Astrocyte of the spinal cord (primary cell): Measurements from ENCODE around the gene KCNK4.
A peak's percentile ranks its signal among the peaks of the same experiment; 100 is the strongest.
"Not testable (repeated sequence)": the region's sequence is repeated elsewhere in the genome, so short reads cannot be mapped to it uniquely, and the experiment has no call there.

Experiments used
- DNase-seq: peaks from one replicate; pipeline ENCODE4 v3.0.0; 2011; ENCODE audit warnings: low read depth, low spot score
- H3K4me3 ChIP-seq: 2 replicates; pipeline ENCODE4 v1.5.1; 2011; ENCODE audit warnings: low read depth, mild to moderate bottlenecking, low read length, moderate library complexity
- CTCF ChIP-seq: IDR thresholded peaks from 2 replicates; pipeline ENCODE4 v1.5.1; 2012; ENCODE audit warnings: low read depth, mild to moderate bottlenecking, low read length, inconsistent platforms
- in situ Hi-C: cut with HindIII; loops from 2 replicates; pipeline ENCODE4 v1.10.0; 2017; ENCODE audit warnings: low sequenced_read_pairs

Gene KCNK4

GRCh38 chr11:64245797-64246620 is 45.1 kb upstream of the KCNK4 start:
- TF ChIP-seq CTCF = no peak
- in situ Hi-C loops = no loop called here
- DNase-seq = peak; percentile 82
- H3K4me3 ChIP-seq = peak overlapping the region; percentile 67

- in situ Hi-C loops, DNase-seq: not testable (repeated sequence)
- H3K4me3 ChIP-seq = peak overlapping the region; percentile 67
These were observed 44.6 kb upstream of the KCNK4 start for GRCh38 chr11:64246621-64246870.

GRCh38 chr11:64246871-64247728 is 44.0 kb upstream of the KCNK4 start, which contains the start of gene PPP1R14B:
TSS of gene PPP1R14B (minus strand) at chr11:64246943. CDS start at chr11:64246673, 270 bp downstream.
- H3K4me3 ChIP-seq = peak within 1 kb of the TSS; percentile 67
- no peak for TF ChIP-seq CTCF
- peak; percentile 92 for DNase-seq
- in situ Hi-C loops = no loop called here

- no peak for DNase-seq
- no peak for TF ChIP-seq CTCF
- in situ Hi-C loops = no loop called here
- peak overlapping the region; percentile 31 for H3K4me3 ChIP-seq
These were observed 43.2 kb upstream of the KCNK4 start for GRCh38 chr11:64247729-64248531.

DNA sequence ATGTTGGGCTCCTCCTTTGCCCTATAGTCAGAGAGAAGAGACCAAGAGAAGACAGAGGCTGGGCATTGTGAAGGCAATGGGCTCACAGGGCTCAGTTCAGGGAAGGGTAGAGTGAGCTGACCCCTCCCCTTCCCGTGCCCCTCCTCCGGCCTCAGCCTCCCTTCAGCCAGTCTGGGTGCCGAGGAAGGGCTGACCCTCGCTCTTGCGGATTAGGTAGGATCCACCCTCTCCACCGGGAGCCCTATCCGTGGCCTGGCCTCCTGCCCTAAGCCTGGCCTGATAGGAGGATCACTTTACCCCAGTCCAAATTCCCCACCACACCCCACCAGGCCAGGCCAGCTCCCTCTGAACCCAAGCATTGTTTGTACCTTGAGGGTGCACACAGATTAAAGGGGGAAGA is 42.5 kb upstream of the KCNK4 start:
- no peak for TF ChIP-seq CTCF

GRCh38 chr11:64249038-64249437 is 42.1 kb upstream of the KCNK4 start:
- TF ChIP-seq CTCF = no peak
- in situ Hi-C loops = no loop called here
- DNase-seq = no peak
- H3K4me3 ChIP-seq = no peak overlapping the region

More for the DNA sequence above, 42.5 kb upstream of the KCNK4 start:
- H3K4me3 ChIP-seq = no peak overlapping the region
- no peak for DNase-seq
- in situ Hi-C loops = no loop called here
